Cardiac muscle cell (in vitro differentiated cells and primary cell): ENCODE measurements around the gene TRPC4AP. TPM values are rescaled to one million over a fixed set of nuclear protein-coding genes. Genes with fewer than 3 reads are reported as not detected.

Experiments used
- DNase-seq, 2 donors: peaks; one replicate each; pipeline versions ENCODE4 v3.0.0 to v3.0.0-alpha.2; 2010 to 2017; ENCODE audit warnings: low read depth in 1 of 2, low spot score in 1 of 2
- H3K27ac ChIP-seq: fragments of 200-600 bp; sonication (generic); 2 replicates; pipeline ENCODE4 v1.5.1; 2016
- H3K27me3 ChIP-seq: fragments of 200-600 bp; sonication (generic); 2 replicates; pipeline ENCODE4 v1.6.0; 2016; ENCODE audit warnings: control low read depth
- H3K36me3 ChIP-seq: fragments of 200-600 bp; sonication (generic); 2 replicates; pipeline ENCODE4 v1.5.1; 2016; ENCODE audit warnings: control low read depth
- H3K4me1 ChIP-seq: fragments of 200-600 bp; sonication (generic); 2 replicates; pipeline ENCODE4 v1.8.1; 2017; ENCODE audit warnings: low read depth, mild to moderate bottlenecking, mixed run types
- H3K4me3 ChIP-seq: fragments of 200-600 bp; sonication (generic); 2 replicates; pipeline ENCODE4 v1.5.1; 2016; ENCODE audit warnings: mild to moderate bottlenecking
- H3K9me3 ChIP-seq: fragments of 200-600 bp; sonication (generic); 2 replicates; pipeline ENCODE4 v1.5.1; 2017; ENCODE audit warnings: low read depth, mild to moderate bottlenecking, control low read depth
- CTCF ChIP-seq: IDR thresholded peaks from 2 replicates; pipeline ENCODE4 v1.5.1; 2012; ENCODE audit warnings: low read depth, mild to moderate bottlenecking, low read length
- polyA plus RNA-seq: library from polyadenylated mRNA; unstranded; fragments of >200 nt; fragmentation: Nextera tagmentation; extraction: Ambion mirVana; gene quantifications from 2 replicates; pipeline ENCODE4 v1.2.1, GENCODE V29; 2016
- total RNA-seq: library from RNA; depleted of rRNA; stranded (reverse); fragments of >200 nt; gene quantifications from 2 replicates; pipeline ENCODE4 v1.2.3, GENCODE V29; 2016

The TRPC4AP gene
- total and polyA plus RNA-seq, 2 experiments from 2014 or later, result 120 to 123 TPM

GRCh38 chr20:35021831-35022230 lies 70.8 kb downstream of the TRPC4AP start:
- H3K4me1 ChIP-seq, result peaks cover 3% of the 10 kb centered on the region
- TF ChIP-seq CTCF, result no peak
- H3K27ac ChIP-seq, result peak overlapping the region; percentile 1
- DNase-seq, result no peak
- no peak overlapping the region for H3K4me3 ChIP-seq
- no peaks in the 10 kb centered on the region for H3K9me3 ChIP-seq
- H3K27me3 ChIP-seq, result no peaks in the 10 kb centered on the region
- H3K36me3 ChIP-seq, result peaks cover 21% of the 10 kb centered on the region

GRCh38 chr20:35021063-35021462 lies 71.5 kb downstream of the TRPC4AP start:
- H3K9me3 ChIP-seq, result no peaks in the 10 kb centered on the region
- peaks cover 3% of the 10 kb centered on the region for H3K4me1 ChIP-seq
- no peak overlapping the region for H3K4me3 ChIP-seq
- peak overlapping the region; percentile 1 for H3K27ac ChIP-seq
- no peaks in the 10 kb centered on the region for H3K27me3 ChIP-seq
- TF ChIP-seq CTCF, result no peak
- H3K36me3 ChIP-seq, result peaks cover 20% of the 10 kb centered on the region
- DNase-seq, result peak in 1 of 2 donors; percentile 67

GRCh38 chr20:35020108-35020928 lies 72.3 kb downstream of the TRPC4AP start:
- no peak for TF ChIP-seq CTCF
- Histone ChIP-seq H3K9me3 (no peaks in the 10 kb centered on the region), H3K27me3 (no peaks in the 10 kb centered on the region), H3K4me1 (peaks cover 8% of the 10 kb centered on the region), H3K27ac (peak overlapping the region; percentile 1), H3K36me3 (peaks cover 18% of the 10 kb centered on the region), H3K4me3 (no peak overlapping the region)
- peak in 1 of 2 donors; percentile 21 for DNase-seq

- Histone ChIP-seq H3K9me3 (no peaks in the 10 kb centered on the region), H3K27me3 (no peaks in the 10 kb centered on the region), H3K4me1 (peaks cover 19% of the 10 kb centered on the region), H3K4me3 (no peak overlapping the region), H3K36me3 (peaks cover 13% of the 10 kb centered on the region), H3K27ac (peak overlapping the region; percentile 71)
- peak in 1 of 2 donors; percentile 16 for DNase-seq
- no peak for TF ChIP-seq CTCF
Observed at GRCh38 chr20:35018590-35019371, 73.8 kb downstream of the TRPC4AP start.

- Histone ChIP-seq H3K36me3 (peaks cover 17% of the 10 kb centered on the region), H3K9me3 (no peaks in the 10 kb centered on the region), H3K4me3 (no peak overlapping the region), H3K27me3 (no peaks in the 10 kb centered on the region), H3K27ac (no peak overlapping the region), H3K4me1 (peaks cover 23% of the 10 kb centered on the region)
- no peak for TF ChIP-seq CTCF
- no peak for DNase-seq
Observed at GRCh38 chr20:35017099-35017835, 75.3 kb downstream of the TRPC4AP start.
